Measurements from ENCODE around the gene ITK.

Gene ITK

DNA sequence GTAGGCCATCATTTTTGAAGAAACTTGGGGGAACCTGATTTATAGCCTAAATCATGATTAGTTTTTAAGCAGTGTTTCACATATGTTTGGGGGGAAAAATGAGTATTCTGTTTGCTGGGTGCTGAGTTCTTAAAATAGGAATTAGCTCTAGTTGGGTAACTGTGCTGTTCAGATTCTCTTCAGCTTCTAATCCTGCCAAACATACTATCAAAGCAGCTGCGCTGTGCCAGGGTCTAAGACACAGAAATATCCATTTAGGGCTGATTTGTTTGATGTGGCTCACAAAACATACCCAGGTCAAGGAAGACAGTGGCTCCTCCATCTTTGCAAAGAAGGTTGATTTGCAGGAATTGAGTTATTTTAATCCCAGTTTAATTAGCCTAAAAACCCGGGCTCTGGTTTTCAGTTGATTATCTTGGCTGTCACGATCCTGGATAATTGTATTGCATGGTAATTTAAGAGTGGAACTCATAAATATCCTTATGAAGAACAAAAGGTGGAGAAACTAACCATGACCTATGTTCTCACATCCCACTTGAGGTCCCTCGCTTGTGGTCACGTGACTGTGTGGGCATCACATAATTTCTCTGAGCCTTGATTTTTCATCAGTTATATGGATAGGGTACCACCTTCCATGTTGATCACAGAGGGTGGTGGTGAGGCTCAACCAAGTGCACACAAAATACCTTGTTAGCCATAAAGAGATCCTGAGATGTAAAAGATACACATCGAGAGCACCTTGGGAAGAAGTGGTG lies 104.0 kb downstream of the ITK start:
- no peak for DNase-seq

DNA sequence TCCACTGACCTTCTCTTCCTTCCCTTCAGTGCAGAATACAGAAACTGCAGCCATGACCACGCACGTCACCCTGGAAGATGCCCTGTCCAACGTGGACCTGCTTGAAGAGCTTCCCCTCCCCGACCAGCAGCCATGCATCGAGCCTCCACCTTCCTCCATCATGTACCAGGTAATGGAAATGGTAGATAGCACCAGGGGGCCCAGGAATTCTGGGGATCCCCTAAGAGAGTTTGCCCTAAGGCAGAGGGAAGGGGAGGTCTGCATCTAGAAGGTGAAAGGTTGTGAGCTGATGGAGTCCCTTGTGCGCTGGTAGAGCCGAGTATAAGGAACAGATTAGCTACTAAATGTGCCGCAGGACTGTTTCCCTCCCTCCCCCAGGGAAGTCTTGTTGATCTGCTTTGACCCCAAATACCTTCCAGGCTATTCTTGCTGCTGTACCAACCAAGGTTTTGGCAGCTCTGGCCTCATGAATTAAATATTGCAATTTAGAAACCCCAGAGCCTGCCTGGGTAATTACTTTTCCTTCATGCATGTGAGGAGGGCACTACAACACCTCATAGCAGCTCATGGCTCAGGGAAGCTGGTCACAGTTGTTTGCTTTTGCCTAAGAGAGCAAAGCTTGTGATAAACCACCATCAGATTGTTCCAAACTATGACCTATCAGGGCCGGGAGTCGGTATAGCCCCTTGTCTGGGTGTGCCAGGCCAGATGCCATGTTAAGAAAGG lies 104.8 kb downstream of the ITK start:
- DNase-seq: no peak

- DNase-seq: no peak
These were observed 106.1 kb downstream of the ITK start for GRCh38 chr5:157286761-157287211.

- no peak for DNase-seq
These were observed 107.9 kb downstream of the ITK start for GRCh38 chr5:157288405-157289163.

DNA sequence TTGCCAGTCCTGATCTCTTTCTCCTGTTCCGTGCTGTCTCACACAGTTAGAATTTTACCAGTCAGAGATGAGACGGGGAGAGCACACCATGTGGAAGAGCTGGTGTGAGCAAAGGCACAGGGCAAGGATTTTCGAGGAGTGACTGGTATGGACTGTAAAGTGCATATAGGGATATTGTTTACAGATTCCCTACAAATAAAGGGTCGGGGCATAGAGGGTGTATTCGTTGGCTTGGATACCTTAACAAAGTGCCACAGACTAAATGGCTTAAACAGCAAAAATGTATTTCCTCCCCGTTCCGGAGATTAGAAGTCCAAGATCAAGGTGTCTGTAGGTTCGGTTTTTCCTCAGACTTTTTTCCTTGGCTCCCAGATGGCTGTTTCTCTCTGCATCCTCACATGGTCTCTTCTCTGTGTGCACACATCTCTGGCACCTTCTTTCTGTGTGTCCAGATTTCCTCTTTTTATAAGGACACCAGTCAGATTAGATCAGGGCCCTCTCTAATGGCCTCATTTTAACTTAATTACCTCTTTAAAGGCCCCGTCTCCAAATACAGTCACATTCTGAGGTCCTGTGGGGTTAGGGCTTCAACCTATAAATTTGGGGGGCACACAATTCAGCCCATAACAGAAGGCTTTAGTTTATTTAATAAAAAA lies 108.7 kb downstream of the ITK start:
- DNase-seq: no peak

DNA sequence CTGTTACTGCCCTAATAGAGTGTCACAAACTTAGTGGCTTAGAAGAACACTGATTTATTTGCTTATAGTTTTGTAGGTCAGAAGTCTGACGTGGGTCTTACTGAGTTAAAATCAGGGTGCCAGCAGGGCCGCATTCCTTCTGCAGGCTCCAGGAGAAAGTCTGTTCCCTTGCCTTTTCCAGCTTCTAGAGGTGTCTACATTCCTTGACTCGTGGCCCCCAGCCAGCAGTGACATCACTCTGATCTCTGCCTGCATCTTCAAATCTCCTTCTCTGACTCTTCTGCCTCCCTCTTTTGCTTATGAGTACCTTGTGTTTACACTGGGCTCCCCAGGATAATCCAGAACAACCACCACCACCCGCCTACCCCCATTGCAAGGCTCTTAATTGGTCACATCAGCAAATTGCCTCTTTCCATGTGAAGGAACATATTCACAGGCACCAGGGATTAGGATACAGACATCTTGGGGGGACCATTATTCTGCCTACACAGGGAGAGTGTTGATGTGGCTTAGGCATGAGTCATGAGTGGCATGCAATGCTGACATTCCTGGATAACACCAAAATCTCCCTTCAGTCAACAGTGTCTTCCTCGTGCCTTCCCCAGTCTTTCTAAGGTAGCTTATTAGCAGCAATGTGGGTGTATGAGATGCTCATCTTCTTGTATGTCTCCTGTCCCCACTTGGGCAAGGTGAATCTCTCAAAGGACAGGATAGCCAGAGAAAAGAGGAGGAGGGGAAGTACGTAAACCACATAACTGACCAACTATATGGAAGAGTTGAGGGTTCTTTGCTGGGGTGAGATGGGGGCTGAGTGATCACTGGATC lies 109.7 kb downstream of the ITK start:
- no peak for DNase-seq

DNA sequence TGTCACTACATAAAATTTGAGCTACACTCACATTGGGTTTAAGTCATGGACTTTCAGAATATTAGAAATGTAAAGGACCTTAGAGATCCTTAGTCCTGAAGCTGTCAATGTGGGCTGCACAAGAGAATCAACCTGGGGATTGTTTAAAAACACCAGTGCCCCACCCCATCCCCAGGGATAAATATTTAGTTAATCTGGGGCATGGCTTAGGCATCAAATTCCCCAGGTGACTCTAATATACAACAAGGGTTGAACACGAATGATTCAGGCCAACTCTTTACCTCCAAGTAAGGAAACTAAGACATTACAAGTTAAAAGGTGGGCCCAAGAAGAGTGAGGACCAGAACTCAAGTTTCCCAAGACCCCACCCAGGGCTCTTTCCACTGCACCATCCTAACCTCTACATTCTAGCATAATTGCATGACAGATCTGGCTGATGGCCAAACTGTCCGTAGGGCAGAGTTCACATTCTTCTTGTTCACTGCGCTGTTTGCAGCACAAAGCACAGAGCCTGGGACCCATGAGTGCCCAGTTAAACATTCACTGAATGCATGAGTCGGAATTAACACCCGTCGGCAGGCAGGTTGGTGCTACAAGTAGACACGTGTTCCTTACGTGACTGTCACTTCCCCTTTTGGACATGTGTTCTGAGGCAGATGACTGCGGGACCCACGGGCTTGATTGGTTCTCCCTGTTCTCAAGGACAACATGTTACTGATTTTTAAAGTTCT lies 110.5 kb downstream of the ITK start:
- DNase-seq: peak in 1 of 2 donors; percentile 61

GRCh38 chr5:157292599-157292998 lies 112.0 kb downstream of the ITK start:
- DNase-seq: no peak

- no peak for DNase-seq
These were observed 113.9 kb downstream of the ITK start for GRCh38 chr5:157294407-157295091.

DNA sequence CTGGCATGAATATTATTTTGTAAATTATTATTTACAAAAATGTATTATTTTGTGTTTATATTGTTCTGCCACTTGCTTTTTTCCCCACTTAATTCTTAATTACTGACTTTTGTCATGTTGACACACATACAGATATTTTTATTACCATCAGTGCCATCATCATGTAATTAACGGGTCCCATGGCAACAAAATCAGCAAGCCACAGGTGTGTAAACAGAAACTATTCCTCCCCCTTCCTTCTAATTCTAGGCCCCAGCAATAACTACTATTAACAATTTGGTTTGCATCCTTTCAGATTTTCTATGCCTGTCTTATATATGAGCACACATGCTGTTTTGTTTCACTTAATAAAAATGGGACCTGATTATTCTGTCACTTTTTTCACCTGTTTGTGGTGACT lies 114.6 kb downstream of the ITK start:
- no peak for DNase-seq

GRCh38 chr5:157300564-157300963 lies 119.9 kb downstream of the ITK start:
- DNase-seq: no peak

- DNase-seq: no peak
These were observed 120.4 kb downstream of the ITK start for GRCh38 chr5:157301066-157301465.

- no peak for DNase-seq
These were observed 122.4 kb downstream of the ITK start for GRCh38 chr5:157303023-157303422.

DNA sequence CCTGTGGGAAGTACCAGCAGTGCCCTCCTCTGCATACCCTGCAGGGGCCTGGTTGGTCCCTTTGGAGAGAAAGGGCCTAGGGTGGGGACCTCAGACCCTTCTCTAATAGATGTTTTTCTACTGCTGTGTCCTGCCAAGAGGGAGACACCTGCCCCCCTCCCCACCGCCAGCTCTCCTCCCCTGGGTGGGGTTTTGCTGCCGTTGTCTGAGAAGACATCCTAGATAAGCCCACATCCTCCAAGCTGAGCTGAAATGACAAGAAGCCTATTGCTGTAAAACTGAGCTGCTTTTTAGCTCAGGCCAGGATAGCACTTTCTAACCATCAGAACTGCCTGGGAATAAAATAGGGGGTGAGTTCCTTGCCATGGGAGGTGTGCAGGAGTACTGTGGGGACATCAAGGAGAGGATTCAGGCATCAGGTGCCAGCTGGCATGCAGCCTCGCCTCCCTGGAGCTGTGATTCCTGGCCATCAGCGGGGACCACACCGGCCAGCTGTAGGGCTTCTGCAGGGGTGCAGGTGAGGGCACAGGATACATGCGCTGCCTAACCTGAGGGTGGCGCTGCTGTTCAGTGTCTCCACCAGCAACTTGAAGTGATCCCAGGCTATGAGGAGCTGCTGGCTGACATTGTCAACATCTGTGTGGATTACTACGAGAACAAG lies 123.2 kb downstream of the ITK start:
- peak; percentile 52 to 55 for DNase-seq
